Measurements from ENCODE around the gene TRAIP.

DNA sequence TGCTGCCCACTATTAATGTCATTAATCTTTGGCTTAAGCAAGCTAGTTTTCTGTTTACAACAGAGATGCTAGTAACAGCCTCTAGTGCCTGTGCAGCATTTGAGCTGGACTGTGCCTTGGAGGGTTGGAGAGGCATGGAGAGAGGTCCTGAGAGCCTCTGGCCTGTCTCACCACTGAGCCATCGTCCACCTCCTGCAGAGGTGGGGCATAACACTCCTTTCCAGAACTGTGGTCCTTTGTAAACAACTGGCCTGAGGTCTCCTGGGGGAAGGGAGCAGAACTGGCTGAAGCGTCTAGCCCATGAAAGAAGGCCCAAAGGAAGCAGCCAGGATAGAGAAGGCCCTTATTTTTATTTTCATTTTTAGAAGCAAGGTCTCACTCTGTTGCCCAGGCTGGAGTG lies 23.4 kb upstream of the TRAIP start:
- TF ChIP-seq, protein P1, sequence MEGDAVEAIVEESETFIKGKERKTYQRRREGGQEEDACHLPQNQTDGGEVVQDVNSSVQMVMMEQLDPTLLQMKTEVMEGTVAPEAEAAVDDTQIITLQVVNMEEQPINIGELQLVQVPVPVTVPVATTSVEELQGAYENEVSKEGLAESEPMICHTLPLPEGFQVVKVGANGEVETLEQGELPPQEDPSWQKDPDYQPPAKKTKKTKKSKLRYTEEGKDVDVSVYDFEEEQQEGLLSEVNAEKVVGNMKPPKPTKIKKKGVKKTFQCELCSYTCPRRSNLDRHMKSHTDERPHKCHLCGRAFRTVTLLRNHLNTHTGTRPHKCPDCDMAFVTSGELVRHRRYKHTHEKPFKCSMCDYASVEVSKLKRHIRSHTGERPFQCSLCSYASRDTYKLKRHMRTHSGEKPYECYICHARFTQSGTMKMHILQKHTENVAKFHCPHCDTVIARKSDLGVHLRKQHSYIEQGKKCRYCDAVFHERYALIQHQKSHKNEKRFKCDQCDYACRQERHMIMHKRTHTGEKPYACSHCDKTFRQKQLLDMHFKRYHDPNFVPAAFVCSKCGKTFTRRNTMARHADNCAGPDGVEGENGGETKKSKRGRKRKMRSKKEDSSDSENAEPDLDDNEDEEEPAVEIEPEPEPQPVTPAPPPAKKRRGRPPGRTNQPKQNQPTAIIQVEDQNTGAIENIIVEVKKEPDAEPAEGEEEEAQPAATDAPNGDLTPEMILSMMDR (conservative IDR thresholded peaks at IDR 0.05; ENCODE audit: low read depth, low read length), result no peak
- TF ChIP-seq EZH2 (IDR thresholded peaks at IDR 0.05; ENCODE audit: borderline replicate concordance, low read depth, low read length, poor library complexity, severe bottlenecking), result no peak

All from A673 (cell line).